ENCODE results near the gene FOXO6. TPM values are rescaled to one million over a fixed set of nuclear protein-coding genes. Genes with fewer than 3 reads are reported as not detected.

The FOXO6 gene
- total and polyA plus RNA-seq, 10 of the 15 experiments (the other 5 are each of a cell fraction or from before 2014, with no cell fraction given), result 0.37 TPM; not detected in 9

DNA sequence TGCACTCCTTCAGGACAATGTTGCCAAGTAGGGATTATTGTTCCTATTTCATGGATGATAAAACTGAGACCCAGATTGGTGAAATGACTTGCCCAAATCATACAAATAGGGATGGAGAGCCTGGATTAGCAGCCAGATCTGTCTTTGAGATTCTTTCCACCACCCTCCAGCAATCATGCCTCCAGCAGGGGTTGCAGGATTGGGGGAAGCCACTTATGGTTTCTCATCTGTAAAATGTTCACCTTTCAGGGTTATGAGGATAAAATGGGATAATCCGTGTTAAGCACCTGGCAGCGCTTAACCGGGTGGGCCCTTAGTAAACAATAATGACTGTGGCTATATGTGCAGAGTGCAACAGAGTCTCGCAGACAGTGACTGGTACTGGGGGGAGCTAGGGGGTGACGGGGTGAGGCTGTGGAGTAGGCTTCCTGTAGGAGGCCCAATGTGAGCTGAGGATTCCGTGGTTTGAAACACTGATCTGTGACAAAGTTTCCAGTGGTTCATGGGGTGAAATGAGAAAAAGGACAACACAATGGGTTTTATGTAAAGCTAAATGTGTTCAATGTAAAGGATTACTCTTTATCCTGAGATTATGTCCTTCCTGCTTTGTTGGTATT is 33.7 kb upstream of the FOXO6 start (continued):
- TF ChIP-seq, protein P1, sequence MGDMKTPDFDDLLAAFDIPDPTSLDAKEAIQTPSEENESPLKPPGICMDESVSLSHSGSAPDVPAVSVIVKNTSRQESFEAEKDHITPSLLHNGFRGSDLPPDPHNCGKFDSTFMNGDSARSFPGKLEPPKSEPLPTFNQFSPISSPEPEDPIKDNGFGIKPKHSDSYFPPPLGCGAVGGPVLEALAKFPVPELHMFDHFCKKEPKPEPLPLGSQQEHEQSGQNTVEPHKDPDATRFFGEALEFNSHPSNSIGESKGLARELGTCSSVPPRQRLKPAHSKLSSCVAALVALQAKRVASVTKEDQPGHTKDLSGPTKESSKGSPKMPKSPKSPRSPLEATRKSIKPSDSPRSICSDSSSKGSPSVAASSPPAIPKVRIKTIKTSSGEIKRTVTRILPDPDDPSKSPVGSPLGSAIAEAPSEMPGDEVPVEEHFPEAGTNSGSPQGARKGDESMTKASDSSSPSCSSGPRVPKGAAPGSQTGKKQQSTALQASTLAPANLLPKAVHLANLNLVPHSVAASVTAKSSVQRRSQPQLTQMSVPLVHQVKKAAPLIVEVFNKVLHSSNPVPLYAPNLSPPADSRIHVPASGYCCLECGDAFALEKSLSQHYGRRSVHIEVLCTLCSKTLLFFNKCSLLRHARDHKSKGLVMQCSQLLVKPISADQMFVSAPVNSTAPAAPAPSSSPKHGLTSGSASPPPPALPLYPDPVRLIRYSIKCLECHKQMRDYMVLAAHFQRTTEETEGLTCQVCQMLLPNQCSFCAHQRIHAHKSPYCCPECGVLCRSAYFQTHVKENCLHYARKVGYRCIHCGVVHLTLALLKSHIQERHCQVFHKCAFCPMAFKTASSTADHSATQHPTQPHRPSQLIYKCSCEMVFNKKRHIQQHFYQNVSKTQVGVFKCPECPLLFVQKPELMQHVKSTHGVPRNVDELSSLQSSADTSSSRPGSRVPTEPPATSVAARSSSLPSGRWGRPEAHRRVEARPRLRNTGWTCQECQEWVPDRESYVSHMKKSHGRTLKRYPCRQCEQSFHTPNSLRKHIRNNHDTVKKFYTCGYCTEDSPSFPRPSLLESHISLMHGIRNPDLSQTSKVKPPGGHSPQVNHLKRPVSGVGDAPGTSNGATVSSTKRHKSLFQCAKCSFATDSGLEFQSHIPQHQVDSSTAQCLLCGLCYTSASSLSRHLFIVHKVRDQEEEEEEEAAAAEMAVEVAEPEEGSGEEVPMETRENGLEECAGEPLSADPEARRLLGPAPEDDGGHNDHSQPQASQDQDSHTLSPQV (IDR thresholded peaks at IDR 0.05), result no peak
- TF ChIP-seq HDAC6 (IDR thresholded peaks at IDR 0.05; ENCODE audit: unreplicated experiment) (no peak), NR2F1 (conservative IDR thresholded peaks at IDR 0.05) (no peak), RFX5 (IDR thresholded peaks at IDR 0.05; ENCODE audit: low read depth, low read length) (no peak), ZBED1 (IDR thresholded peaks at IDR 0.05; ENCODE audit: borderline replicate concordance) (no peak)
- TF ChIP-seq, protein P2, sequence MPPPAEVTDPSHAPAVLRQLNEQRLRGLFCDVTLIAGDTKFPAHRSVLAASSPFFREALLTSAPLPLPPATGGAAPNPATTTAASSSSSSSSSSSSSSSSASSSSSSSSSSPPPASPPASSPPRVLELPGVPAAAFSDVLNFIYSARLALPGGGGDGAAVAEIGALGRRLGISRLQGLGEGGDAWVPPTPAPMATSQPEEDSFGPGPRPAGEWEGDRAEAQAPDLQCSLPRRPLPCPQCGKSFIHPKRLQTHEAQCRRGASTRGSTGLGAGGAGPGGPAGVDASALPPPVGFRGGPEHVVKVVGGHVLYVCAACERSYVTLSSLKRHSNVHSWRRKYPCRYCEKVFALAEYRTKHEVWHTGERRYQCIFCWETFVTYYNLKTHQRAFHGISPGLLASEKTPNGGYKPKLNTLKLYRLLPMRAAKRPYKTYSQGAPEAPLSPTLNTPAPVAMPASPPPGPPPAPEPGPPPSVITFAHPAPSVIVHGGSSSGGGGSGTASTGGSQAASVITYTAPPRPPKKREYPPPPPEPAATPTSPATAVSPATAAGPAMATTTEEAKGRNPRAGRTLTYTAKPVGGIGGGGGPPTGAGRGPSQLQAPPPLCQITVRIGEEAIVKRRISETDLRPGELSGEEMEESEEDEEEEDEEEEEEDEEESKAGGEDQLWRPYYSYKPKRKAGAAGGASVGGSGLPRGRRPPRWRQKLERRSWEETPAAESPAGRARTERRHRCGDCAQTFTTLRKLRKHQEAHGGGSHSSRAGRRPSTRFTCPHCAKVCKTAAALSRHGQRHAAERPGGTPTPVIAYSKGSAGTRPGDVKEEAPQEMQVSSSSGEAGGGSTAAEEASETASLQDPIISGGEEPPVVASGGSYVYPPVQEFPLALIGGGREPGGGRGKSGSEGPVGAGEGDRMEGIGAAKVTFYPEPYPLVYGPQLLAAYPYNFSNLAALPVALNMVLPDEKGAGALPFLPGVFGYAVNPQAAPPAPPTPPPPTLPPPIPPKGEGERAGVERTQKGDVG (CRISPR knock-in tag; IDR thresholded peaks at IDR 0.05), result no peak
